Trophoblast cell (in vitro differentiated cells and primary cell): ENCODE measurements around the gene MAPK1.

Source experiments
- DNase-seq, 2 donors: peaks; one replicate each; pipeline ENCODE4 v3.0.0-alpha.2; 2016
- H2AFZ ChIP-seq: 2 replicates; pipeline ENCODE4 v1.6.1; 2013; ENCODE audit warnings: low read length, moderate library complexity, mild to moderate bottlenecking; ENCODE audit not compliant: insufficient read depth, poor library complexity
- H2AK5ac ChIP-seq: 2 replicates; pipeline ENCODE4 v1.6.1; 2013; ENCODE audit warnings: mild to moderate bottlenecking, low read length
- H2BK120ac ChIP-seq: 2 replicates; pipeline ENCODE4 v1.6.1; 2013; ENCODE audit warnings: low read length, mild to moderate bottlenecking, moderate library complexity; ENCODE audit not compliant: insufficient read depth, poor library complexity
- H2BK12ac ChIP-seq: 2 replicates; pipeline ENCODE4 v1.6.1; 2013; ENCODE audit warnings: mild to moderate bottlenecking, low read length, moderate library complexity
- H2BK5ac ChIP-seq: 2 replicates; pipeline ENCODE4 v1.6.1; 2013; ENCODE audit warnings: low read length, low read depth, moderate library complexity, mild to moderate bottlenecking; ENCODE audit not compliant: poor library complexity
- H3K14ac ChIP-seq: 2 replicates; pipeline ENCODE4 v1.6.1; 2013; ENCODE audit warnings: mild to moderate bottlenecking, low read length
- H3K18ac ChIP-seq: 2 replicates; pipeline ENCODE4 v1.6.1; 2013; ENCODE audit warnings: mild to moderate bottlenecking, low read length
- H3K23ac ChIP-seq: 2 replicates; pipeline ENCODE4 v1.6.1; 2013; ENCODE audit warnings: low read length
- H3K27ac ChIP-seq: 2 replicates; pipeline ENCODE4 v1.5.1; 2013; ENCODE audit warnings: low read depth, mild to moderate bottlenecking, inconsistent platforms, low read length, moderate library complexity
- H3K27me3 ChIP-seq: 2 replicates; pipeline ENCODE4 v1.6.1; 2013; ENCODE audit warnings: inconsistent platforms, mild to moderate bottlenecking, low read length, moderate library complexity; ENCODE audit not compliant: insufficient read depth
- H3K36me3 ChIP-seq, 2 experiments: 1 replicate in 1 of 2; 2 replicates in 1 of 2; pipeline ENCODE4 v1.6.1; 2013; ENCODE audit warnings: low read length in 2 of 2, mild to moderate bottlenecking in 2 of 2, moderate library complexity in 1 of 2; ENCODE audit not compliant: insufficient read depth in 2 of 2, control insufficient read depth in 1 of 2
- H3K4ac ChIP-seq: 2 replicates; pipeline ENCODE4 v1.6.1; 2013; ENCODE audit warnings: low read depth, mild to moderate bottlenecking, low read length, moderate library complexity
- H3K4me1 ChIP-seq, 2 experiments: 1 replicate in 1 of 2; 2 replicates in 1 of 2; pipeline ENCODE4 v1.6.1; 2013; ENCODE audit warnings: low read length in 2 of 2, mild to moderate bottlenecking in 2 of 2, moderate library complexity in 1 of 2; ENCODE audit not compliant: insufficient read depth in 2 of 2, control insufficient read depth in 1 of 2
- H3K4me2 ChIP-seq: 2 replicates; pipeline ENCODE4 v1.6.1; 2013; ENCODE audit warnings: inconsistent platforms, mild to moderate bottlenecking, low read length, moderate library complexity
- H3K4me3 ChIP-seq: 2 replicates; pipeline ENCODE4 v1.5.1; 2013; ENCODE audit warnings: mild to moderate bottlenecking, low read depth, low read length, inconsistent platforms
- H3K79me1 ChIP-seq: one replicate; pipeline ENCODE4 v1.6.1; 2013; ENCODE audit warnings: low read length
- H3K79me2 ChIP-seq: 2 replicates; pipeline ENCODE4 v1.6.1; 2013; ENCODE audit warnings: low read length, mild to moderate bottlenecking; ENCODE audit not compliant: control insufficient read depth, insufficient read depth, poor library complexity
- H3K9ac ChIP-seq: 2 replicates; pipeline ENCODE4 v1.6.1; 2013; ENCODE audit warnings: mild to moderate bottlenecking, low read length
- H3K9me3 ChIP-seq: 2 replicates; pipeline ENCODE4 v1.6.1; 2013; ENCODE audit warnings: low read depth, mild to moderate bottlenecking, control low read depth, inconsistent platforms, low read length; ENCODE audit not compliant: insufficient read depth
- H4K12ac ChIP-seq: 2 replicates; pipeline ENCODE4 v1.6.1; 2013; ENCODE audit warnings: low read depth, mild to moderate bottlenecking, low read length, moderate library complexity
- H4K8ac ChIP-seq: 2 replicates; pipeline ENCODE4 v1.6.1; 2013; ENCODE audit warnings: low read depth, mild to moderate bottlenecking, low read length, moderate library complexity
- H4K91ac ChIP-seq: one replicate; pipeline ENCODE4 v1.6.1; 2013; ENCODE audit warnings: low read depth, mild to moderate bottlenecking, low read length, moderate library complexity
- WGBS: extraction: QIAGEN DNeasy Blood & Tissue Kit; methylation state at CpG from one replicate; pipeline ENCODE4 v1.1.7; 2013; ENCODE audit warnings: missing lambda C conversion rate; ENCODE audit not compliant: insufficient read length, insufficient coverage; ENCODE audit errors: extremely low coverage; 5-methylcytosine and 5-hydroxymethylcytosine counted together

The MAPK1 gene

GRCh38 chr22:21759646-21760376 lies 107.6 kb downstream of the MAPK1 start:
- no peak overlapping the region for H3K23ac ChIP-seq
- no CpG with 5 or more reads among the region's 8 CpGs for WGBS

GRCh38 chr22:21759093-21759492 lies 108.4 kb downstream of the MAPK1 start:
- no peaks in the 10 kb centered on the region for H3K79me1 ChIP-seq
- H3K36me3 ChIP-seq = peaks cover 35 to 43% of the 10 kb centered on the region in 2 experiments
- H3K14ac ChIP-seq = no peak overlapping the region
- no peak for DNase-seq
- no peak overlapping the region for H2AFZ ChIP-seq
- no peak overlapping the region for H3K4me2 ChIP-seq
- H3K18ac ChIP-seq = no peak overlapping the region
- no peak overlapping the region for H2BK12ac ChIP-seq
- H3K27me3 ChIP-seq = no peaks in the 10 kb centered on the region
- no peak overlapping the region for H3K27ac ChIP-seq
- no peaks in the 10 kb centered on the region for H3K9me3 ChIP-seq
- no peak overlapping the region for H3K23ac ChIP-seq
- H3K4me3 ChIP-seq = no peak overlapping the region
- WGBS = no CpG with 5 or more reads among the region's 4 CpGs
- H4K12ac ChIP-seq = no peak overlapping the region
- H2BK120ac ChIP-seq = no peak overlapping the region
- H4K8ac ChIP-seq = no peak overlapping the region
- no peaks in the 10 kb centered on the region for H3K4me1 ChIP-seq
- H2AK5ac ChIP-seq = no peak overlapping the region
- no peak overlapping the region for H2BK5ac ChIP-seq
- H4K91ac ChIP-seq = no peak overlapping the region
- no peak overlapping the region for H3K9ac ChIP-seq
- H3K4ac ChIP-seq = no peak overlapping the region
- no peaks in the 10 kb centered on the region for H3K79me2 ChIP-seq

More at GRCh38 chr22:21759646-21760376, 107.6 kb downstream of the MAPK1 start:
- Histone ChIP-seq H3K79me2 (no peaks in the 10 kb centered on the region), H3K36me3 (peaks cover 36 to 50% of the 10 kb centered on the region in 2 experiments), H3K79me1 (no peaks in the 10 kb centered on the region), H3K27me3 (no peaks in the 10 kb centered on the region), H3K4me2 (no peak overlapping the region), H4K12ac (no peak overlapping the region), H3K9ac (no peak overlapping the region), H3K9me3 (no peaks in the 10 kb centered on the region), H3K14ac (no peak overlapping the region), H3K18ac (no peak overlapping the region), H4K91ac (no peak overlapping the region), H2BK5ac (no peak overlapping the region), H3K4me3 (no peak overlapping the region), H3K4me1 (no peaks in the 10 kb centered on the region), H3K27ac (no peak overlapping the region), H2BK120ac (no peak overlapping the region), H3K4ac (no peak overlapping the region), H2BK12ac (no peak overlapping the region), H4K8ac (no peak overlapping the region), H2AFZ (no peak overlapping the region), H2AK5ac (no peak overlapping the region)
- DNase-seq = no peak

DNA sequence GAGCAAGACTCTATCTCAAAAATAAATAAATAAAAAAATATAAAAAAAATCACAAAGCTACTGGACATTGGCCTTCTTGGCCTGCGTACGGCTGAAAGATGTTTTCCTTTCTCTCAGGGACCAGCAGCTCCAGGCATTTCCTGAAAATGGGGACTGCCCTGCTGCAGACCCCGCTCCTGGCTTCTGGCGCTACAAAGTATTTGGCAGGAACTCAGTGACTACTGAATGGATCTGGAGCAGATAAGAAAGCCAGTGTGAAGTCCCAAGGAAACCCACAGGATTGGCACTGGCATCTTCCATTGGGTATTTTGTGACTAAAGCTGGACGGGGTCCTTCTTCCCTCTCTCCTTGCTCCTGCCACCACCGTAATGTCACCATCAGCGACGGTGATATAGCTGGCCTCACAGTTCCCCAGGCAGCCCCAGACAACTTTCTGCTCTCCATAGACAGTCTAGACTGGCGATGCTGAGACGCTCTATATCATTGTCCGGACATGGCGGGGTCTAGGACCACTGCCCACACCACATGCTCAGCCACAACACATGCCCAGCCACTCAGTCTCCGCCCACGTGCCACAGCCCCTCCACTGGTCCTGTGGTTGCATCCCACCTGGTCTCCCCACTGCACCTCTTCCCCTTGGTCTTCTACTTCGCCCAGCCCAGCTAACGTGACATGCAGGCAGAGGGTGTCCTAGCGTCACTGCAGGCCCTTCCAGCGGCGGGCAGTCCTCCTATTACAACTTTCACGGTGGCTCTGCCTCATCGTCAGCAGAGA lies 109.2 kb downstream of the MAPK1 start:
- Histone ChIP-seq H2BK12ac (no peak overlapping the region), H3K4ac (no peak overlapping the region), H3K79me1 (no peaks in the 10 kb centered on the region), H4K8ac (no peak overlapping the region), H3K4me3 (no peak overlapping the region), H3K36me3 (peaks cover 28 to 38% of the 10 kb centered on the region in 2 experiments), H3K9ac (no peak overlapping the region), H3K4me2 (no peak overlapping the region), H3K4me1 (no peaks in the 10 kb centered on the region), H3K18ac (no peak overlapping the region), H3K23ac (no peak overlapping the region), H4K12ac (peak overlapping the region; percentile 1), H3K79me2 (no peaks in the 10 kb centered on the region), H2BK120ac (no peak overlapping the region), H3K27ac (no peak overlapping the region), H4K91ac (no peak overlapping the region), H3K14ac (no peak overlapping the region), H2AFZ (no peak overlapping the region), H3K27me3 (no peaks in the 10 kb centered on the region), H2BK5ac (no peak overlapping the region), H3K9me3 (no peaks in the 10 kb centered on the region), H2AK5ac (no peak overlapping the region)
- WGBS = no CpG with 5 or more reads among the region's 21 CpGs
- DNase-seq = no peak

GRCh38 chr22:21755851-21756284 lies 111.6 kb downstream of the MAPK1 start:
- no peak overlapping the region for H3K27ac ChIP-seq
- H3K9ac ChIP-seq = no peak overlapping the region
- no CpG with 5 or more reads among the region's 5 CpGs for WGBS
- no peaks in the 10 kb centered on the region for H3K79me2 ChIP-seq
- no peak for DNase-seq
- H3K18ac ChIP-seq = no peak overlapping the region
- H3K9me3 ChIP-seq = no peaks in the 10 kb centered on the region
- H2AK5ac ChIP-seq = no peak overlapping the region
- H3K4ac ChIP-seq = no peak overlapping the region
- no peak overlapping the region for H2BK120ac ChIP-seq
- H3K4me2 ChIP-seq = no peak overlapping the region
- H3K14ac ChIP-seq = no peak overlapping the region
- H4K8ac ChIP-seq = no peak overlapping the region
- peaks cover 0 to 2% of the 10 kb centered on the region in 2 experiments for H3K4me1 ChIP-seq
- no peak overlapping the region for H2BK12ac ChIP-seq
- H3K36me3 ChIP-seq = peaks cover 17 to 26% of the 10 kb centered on the region in 2 experiments
- no peak overlapping the region for H4K12ac ChIP-seq
- H3K4me3 ChIP-seq = no peak overlapping the region
- no peaks in the 10 kb centered on the region for H3K27me3 ChIP-seq
- H2AFZ ChIP-seq = no peak overlapping the region
- H3K79me1 ChIP-seq = no peaks in the 10 kb centered on the region
- H3K23ac ChIP-seq = no peak overlapping the region
- no peak overlapping the region for H2BK5ac ChIP-seq
- H4K91ac ChIP-seq = no peak overlapping the region
